Activated CD4-positive, alpha-beta T cell treated with anti-CD3 and anti-CD28 coated beads for 48 hours (primary cell): ENCODE measurements around the gene RUFY3.
A peak's percentile ranks its signal among the peaks of the same experiment; 100 is the strongest.
"Not testable (repeated sequence)": the region's sequence is repeated elsewhere in the genome, so short reads cannot be mapped to it uniquely, and the experiment has no call there.

Experiments used
- DNase-seq: peaks from one replicate; pipeline ENCODE4 v3.0.0-alpha.2; 2020

The RUFY3 gene

DNA sequence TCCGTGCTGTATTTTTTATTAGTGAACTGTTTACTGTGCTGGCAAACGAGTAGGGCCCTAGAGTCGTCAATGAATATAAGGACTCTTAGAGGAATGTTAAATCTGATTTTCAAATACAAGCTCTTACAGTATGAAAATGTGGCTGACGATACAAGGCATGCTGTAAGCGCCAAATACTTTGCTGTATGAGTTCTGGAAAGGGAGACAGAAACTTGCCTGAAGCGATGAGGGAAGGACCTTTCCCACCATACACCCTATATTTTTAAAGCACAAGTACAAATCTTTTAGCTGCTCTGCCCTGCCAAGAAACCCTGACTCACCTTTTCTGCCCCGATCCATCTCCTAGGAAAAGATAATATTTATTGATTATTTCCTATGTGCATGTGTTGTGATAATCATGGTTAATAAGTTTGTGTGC is 15.7 kb upstream of the RUFY3 start:
- DNase-seq = no peak

DNA sequence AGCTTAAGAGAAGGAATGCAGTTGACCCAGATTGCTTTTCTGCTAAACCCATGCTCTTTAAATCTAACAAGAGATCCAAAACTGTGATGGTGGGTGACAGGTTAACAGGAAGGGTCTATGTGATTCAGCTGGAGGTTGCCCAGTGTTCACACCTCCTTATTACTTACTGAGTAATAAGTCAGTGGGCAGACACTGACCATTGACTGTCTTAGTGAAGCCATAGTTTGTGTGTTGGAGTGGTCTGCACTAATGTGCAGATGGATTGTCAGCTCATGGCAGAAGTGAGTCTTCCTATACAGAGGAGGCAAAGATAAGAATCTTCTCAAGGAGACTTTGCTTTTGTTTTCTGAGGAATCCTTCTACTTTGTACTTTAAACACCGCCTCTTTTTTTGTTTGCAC is 15.2 kb upstream of the RUFY3 start:
- DNase-seq = no peak

DNA sequence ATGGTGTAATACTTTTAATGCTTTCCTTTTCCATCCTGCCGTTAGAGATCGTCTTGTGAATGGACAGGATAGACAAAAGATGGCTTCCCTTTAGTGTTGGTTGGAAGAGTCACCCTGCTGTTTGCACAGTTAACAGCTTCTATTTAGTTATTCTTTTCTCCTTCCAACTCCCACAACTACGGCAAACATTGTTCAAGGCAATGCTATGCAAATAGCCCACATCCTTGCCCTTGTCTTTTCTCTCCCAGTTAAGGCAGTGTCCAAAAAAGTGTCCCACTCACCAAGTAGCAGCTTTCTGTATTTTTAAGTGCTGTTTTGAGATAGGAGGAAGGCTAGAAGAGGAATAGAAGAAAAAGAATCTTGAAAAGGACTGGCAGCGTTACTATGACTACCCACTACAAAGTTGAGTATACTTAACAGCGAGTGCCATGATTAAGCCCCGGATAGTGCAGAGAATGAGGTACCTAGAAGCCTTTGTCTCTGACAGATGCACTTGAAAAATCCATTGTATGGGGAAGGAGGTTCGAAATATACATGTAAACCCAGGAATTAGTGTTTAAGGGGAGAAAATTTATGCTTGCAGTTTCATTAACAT is 12.1 kb upstream of the RUFY3 start:
- no peak for DNase-seq

DNA sequence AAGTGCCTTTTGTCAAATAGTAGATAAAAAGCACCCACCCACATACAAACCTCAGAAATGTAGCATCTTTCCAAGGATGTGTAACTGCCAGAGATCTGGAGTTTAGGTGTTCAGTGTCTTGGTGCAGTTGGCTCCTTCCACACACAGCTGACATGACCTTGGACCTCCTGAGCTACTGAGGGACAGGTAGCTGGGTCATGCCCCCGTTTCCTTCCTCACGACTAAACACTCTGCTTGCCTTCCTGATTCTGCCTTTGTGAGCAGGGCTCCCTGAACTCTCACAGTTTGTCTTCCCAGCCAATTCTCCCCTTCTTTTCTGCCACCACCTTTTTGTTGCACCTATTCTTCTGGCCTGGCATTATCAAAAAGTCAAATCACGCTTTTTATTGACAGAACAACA is 10.2 kb upstream of the RUFY3 start:
- DNase-seq = no peak

DNA sequence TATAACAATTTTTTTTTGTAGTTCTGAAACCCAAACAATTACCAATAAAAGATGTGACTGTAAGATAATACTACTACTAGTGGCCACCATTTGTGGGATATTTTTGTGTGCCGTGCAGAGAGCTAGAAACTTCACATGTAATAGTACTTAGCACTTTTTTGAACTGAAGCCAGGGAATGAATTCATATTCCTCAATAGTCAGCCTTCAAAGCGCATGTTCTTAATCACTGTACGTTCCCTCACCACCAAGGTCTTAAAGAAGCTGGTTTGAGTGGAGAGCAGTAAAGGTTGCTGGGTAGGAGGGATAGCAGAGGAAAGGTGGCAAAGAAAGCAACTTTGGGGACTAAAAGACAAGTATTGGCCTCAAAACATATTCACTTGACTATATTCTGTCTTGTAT is 9.6 kb upstream of the RUFY3 start:
- DNase-seq = no peak

DNA sequence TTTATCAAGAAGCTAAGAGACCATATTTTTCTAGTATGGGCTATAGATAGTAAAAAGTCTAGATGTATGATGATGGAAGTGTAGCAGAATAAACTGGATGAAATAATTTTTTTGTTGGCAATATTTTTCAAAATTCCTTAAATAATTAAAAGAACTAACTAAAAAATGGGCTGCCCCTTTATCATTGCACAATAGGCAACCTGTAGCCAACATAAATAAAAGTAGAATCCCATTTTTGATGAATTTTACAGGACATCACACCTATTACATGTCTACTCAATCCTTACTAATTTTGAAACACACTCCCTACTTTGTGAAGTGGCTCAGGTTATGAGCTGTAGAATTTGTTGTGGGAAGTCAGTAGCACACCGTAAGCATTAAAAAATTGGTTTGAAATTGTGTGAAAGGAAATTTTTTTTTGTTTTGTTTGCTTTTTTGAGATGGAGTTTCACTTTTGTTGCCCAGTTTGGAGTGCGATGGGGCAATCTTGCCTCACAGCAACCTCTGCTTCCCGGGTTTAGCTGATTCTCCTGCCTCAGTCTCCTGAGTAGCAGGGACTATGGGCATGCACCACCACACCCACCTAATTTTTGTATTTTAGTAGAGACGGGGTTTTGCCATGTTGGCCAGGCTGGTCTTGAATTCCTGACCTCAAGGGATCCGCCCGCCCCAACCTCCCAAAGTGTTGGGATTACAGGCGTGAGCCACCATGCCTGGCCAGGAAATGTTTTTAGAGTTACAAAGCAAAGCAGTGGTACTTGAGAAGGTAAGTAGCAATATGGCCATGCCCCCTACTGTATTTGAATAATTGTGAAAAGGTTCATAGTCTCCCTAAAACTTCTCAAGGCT is 8.9 kb upstream of the RUFY3 start:
- DNase-seq = no peak

DNA sequence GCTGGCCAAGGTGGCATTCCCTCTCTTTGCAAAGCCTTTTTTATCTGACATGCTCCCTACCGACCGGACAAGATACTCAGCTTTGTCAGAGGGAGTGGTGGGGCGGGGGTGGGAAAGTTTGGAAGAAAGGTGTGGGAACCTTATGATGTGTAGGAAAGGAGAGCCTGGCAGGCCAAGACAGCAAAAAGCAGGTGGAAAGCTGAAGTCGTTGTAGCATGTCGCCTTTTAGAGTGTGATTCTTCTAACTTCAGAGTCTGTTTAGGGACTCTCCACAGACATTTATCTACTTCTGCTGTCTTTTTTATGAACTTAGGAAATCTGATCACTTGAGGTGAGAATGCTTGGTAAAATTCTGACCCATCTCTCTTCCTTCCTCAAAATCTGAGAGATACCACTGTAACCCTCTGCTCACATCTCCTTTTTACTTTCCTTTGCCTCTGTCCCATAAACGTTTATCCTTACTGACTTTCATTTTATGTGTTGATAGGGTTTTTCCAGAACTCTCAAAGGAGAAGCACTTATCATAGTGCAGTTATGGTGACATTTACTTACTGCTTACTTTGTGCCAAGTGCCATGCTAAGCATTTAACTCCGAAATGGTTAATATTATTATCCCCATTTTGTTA is 8.2 kb upstream of the RUFY3 start:
- DNase-seq = no peak

DNA sequence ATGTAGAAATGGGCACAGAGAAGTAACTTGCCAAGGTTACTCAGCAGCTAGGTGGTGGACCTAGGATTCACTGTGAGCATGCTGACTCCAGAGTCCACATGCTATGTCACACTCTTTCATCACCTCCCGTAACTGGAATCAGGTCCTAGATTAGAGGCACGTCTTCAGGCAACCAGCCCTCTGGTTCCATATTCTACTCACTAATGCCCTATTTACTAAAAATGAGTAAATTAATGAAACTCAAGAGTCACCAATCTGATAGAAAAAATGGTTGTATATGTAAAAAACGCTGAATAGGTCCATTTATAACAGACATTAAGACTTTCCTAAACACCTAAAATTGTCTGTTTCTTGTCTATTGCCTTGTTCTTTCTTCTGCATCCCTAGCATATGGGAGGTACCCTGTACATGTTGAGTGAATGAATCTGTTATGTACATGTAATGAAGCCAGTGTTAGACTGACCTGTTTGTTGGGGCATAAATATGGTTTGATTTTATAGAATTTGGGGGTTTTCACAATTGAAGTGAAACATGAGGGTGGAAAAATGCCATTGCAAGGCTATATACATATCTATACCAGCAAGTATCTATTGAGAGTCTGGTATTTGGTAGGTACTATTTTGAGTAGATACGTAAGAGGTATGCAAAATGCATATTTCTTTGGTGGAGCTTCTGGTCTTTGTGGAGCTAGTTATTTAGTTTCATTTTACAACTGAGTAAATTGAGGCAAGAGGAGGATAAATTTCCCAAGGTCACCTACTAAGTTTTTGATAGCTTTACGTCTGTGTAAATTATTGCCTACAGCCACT is 7.5 kb upstream of the RUFY3 start:
- DNase-seq = no peak

DNA sequence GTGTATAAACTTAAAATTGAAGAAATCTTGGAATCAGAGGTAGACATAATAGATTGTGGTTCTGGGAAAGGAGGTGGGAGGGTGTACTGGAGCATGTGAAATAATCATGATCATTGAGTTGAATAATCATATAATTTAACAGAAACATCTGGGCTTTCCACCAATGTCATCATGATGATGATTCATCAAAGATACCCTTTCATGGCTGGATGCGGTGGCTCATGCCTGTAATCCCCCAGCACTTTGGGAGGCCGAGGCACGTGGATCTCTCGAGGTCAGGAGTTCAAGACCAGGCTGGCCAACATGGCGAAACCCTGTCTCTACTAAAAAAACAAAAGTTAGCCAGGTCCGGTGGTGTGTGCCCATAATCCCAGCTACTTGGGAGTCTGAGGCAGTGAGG is 6.7 kb upstream of the RUFY3 start:
- no peak for DNase-seq

DNA sequence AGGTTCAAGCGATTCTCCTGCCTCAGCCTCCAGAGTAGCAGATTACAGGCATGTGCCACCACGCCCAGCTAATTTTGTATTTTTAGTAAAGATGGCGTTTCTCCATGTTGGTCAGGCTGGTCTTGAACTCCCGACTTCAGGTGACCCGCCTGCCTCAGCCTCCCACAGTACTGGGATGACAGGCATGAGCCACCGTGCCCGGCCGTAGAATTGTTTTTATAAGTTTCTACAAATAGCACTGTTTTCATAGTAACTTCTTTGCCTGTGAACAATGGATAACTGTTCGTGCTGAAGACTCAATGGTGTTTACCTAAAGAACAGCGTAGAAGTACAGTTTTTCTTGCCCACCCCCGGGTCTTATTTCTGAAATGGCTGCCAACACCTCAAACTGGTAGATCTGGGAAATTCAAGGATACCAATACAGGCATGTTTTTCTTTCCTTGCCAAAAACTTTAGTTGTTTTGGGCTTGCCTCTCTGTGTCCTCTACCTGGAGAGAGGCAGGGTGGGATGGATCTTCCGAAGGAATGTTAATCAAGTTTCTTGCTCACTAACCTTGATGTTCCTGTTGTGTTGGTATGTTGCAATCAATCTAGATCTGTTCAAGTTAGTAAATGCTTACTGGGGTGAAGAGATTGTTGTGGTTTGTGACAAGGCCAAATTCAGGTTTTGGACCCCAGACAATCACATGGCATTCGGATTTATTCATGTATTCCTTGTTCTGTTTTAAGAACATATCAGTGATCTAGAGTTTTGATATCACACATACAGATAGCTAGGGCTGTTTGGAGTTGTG is 2.8 kb upstream of the RUFY3 start:
- no peak for DNase-seq

DNA sequence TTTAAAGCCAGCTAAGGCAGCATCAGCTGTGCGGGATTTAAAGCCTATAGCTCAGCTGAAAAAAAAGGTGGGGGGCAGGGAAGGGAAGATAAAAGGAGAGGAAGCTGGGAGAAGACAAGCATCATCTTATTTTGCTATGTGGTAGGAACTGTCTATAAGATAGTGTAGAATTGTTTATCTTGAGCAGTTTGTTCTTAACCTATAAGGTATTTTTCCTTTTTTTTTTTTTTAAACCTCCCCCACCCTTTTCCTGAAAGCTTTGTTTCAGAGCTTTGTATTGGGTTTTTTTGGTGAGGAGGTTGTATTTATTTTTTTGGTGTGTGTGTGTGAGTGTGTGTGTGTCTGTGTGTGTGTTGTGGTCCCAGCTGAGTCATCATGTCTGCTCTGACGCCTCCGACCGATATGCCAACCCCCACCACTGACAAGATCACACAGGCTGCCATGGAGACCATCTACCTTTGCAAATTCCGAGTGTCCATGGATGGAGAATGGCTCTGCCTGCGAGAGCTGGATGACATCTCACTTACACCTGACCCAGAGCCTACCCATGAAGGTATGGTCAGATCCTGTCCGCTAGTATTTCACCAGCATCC is 531 bp downstream of the RUFY3 start:
- DNase-seq = peak; percentile 40

DNA sequence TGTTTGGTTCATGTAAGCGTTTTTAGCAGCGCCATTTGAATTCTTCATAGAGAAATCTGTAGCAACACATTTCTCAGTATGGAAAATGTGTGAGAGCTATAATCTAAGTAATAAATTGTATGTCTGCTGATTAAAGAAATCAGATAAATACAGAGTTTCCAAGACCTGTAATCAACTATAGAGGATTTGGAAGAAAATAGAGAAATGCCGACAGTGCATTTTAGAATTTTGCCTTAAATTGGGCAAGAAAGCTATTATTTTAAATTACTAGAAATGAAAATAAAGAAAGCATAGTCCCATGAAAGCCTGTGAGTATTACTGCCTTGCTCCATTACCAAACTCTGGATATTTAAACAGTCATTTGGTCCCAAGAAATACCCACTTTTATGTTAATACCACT is 2.7 kb downstream of the RUFY3 start:
- DNase-seq = no peak

DNA sequence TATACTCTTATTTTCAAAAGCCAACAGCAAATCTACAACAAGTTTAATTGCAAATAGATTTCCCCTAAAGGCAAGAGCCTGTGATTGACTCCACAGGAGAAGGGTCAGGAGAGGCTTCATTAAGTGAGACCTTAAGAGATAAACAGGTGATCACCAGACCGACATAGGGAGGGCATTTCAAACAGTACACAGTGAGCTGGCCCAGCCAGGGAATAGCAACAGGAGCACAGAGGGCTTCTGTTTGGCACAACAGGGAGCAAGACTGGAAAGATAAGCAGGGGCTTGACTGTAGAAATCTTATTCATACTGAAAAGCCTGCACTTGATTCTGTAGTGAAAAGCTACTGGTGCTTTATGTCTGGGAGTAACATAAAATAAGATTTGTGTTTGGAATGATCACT is 3.9 kb downstream of the RUFY3 start:
- DNase-seq = no peak

DNA sequence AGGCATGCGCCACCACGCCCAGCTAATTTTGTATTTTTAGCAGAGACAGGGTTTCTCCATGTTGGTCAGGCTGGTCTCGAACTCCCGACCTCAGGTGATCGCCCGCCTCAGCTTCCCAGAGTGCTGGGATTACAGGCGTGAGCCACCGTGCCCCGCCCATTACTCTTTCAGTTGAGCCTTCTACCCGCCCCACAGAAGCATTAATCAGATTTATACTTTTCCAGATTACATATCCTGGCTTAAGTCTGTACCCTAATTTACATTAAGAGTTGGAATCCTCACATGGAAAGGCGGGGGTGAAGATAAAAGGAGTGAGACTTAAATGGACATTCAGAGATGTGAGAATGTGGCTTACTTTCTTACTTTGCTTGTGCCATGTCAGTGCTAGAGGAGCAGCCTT is 4.8 kb downstream of the RUFY3 start:
- DNase-seq = not testable (repeated sequence)

DNA sequence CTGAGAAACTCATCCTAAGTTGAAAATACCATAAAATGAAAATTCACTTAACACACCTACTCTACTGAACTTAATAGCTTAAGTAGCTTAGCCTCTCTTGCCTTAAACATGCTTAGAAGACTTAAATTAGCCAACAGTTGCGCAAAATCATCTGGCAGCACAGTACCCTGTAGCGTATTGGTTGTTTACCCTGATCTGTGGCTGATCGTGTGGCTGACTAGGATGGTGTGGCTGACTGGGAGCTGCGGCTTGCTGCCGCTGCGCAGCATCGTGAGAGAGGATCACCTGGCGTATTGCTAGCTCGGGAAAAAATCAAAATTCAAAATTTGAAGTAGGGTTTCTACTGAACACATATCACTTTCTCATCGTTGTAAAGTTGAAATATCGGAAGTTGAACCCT is 6.3 kb downstream of the RUFY3 start:
- DNase-seq = no peak

DNA sequence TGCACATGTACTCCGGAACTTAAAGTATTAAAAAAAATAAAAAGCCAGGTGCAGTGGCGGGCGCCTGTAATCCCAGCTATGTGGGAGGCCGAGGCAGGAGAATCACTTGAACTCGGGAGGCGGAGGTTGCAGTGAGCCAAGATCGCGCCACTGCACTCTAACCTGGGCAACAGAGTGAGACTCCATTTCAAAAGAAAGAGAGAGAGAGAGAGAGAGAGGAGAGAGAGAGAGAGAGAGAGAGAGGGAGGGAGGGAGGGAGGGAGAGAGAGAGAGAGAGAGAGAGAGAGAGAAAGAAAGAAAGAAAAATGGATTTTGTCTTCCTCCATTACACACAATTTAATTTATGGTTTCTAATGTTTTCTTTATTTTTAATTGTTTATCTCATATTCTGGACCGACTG is 11.1 kb downstream of the RUFY3 start:
- DNase-seq = not testable (repeated sequence)

DNA sequence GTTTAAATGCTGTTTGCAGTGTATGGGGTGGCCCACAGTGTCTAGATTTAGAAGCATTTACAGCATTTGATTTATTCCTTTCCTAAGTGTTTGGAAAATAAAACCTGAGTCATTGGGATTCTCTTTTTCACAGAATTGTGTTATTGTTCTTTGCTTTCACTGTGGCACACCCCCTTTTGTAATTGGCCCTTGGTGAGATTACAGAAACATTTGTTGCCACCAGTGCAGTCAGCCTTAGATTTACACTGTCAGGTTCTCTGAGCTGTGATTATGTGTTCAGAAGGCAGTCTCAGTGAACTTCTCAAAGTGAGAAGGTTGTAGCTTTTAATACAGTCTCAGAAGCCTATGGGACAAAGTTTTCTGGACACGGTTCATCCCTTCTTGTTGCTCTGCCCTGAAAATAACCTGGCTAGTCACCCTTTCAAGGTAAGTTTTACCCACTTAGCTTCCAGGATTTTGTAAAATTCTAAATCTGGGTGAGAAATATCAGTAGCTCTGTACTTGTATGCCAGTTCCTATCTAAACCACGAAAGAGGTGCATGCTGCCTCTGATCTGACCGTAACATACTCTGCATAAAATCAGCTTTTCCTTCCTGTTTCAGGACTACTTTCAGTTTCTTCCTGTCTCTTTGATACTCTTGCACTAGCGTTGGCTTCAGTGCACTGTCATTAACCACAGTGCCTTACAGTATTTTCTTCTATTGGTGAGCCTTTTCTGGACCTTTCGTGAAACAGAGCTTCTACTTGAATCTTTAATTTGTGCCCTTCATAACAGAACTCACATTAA is 12.6 kb downstream of the RUFY3 start:
- peak; percentile 33 for DNase-seq

DNA sequence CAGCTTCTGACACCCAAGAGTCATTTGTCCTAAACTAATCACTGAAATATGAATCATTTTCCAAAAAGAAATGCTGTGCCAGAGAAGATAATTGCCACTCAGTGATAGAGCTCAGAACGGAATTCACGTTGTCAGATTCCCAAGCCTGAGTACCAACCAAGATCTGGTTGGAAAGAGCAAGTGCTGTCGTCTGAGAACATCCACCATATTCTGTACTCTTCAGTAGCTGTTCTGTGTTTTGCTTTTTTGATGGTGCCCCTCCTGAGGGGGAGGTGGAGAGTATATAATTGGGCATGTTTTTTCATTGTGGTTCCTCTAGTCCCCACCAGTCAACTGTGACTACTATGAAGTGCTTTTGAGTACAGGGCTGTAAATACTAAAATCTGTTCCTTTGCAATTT is 13.2 kb downstream of the RUFY3 start:
- DNase-seq = no peak

DNA sequence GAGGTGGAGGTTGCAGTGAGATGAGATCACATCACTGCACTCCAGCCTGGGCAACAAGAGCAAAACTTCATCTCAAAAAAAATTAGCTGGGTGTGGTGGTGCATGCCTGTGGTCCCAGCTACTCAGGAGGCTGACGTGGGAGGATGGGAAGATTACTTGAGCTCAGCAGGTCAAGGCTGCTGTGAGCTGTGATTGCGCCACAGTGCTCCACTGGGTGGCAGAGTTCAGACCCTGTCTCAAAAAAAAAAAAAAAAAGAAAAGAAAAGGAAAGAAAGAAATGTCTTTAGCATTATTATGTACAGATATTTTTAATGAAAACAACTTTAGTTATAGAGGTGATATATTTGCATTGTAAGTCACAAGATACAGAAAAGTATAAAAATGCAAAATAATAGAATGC is 14.2 kb downstream of the RUFY3 start:
- DNase-seq = peak; percentile 52

DNA sequence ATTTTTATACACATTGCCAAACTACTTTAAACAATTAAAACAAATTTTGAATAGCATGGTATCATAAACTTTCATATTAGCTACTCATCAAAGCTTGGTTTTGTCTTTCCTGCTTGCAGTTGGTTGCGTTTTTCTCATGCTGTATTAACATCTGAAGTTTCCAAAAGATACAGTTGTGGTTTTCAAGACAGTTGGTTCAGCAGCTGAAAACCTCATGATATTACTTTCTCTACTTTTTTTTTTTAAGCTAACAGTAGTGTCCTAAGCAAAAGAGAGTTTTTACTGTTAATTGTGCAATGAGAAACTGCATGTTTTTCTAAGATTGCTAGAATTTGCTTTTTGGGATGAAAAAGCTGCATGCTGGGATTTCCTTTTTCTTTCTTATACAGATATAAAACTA is 15.2 kb downstream of the RUFY3 start:
- DNase-seq = no peak

DNA sequence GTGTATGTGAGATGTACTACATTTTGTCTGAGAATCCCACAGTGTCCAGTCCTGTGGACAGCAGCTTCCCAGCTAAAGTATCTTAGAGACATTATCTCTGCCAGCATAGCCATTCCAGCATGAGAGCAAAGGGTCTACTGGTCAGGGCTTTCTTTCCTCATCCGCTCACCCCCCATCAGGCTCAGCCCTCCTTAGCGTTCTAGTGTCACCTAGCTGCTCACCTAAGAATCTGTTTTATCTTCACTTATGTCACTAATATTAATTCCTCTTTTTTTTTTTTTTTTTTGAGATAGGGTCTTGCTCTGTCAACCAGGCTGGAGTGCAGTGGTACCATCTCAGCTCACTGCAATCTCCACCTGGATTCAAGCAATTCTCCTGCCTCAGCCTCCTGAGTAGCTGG is 15.6 kb downstream of the RUFY3 start:
- DNase-seq = no peak
